Astrocyte (in vitro differentiated cells and primary cell): Measurements from ENCODE around the gene C1orf116.

Source experiments
- EZH2 ChIP-seq: IDR thresholded peaks from 2 replicates; pipeline ENCODE4 v1.6.1; 2012; ENCODE audit warnings: mild to moderate bottlenecking, low read length, inconsistent platforms; ENCODE audit not compliant: insufficient read depth
- TF ChIP-seq, protein P1 (sequence below): IDR thresholded peaks from 2 replicates; pipeline ENCODE4 v1.5.1; 2011; ENCODE audit warnings: low read depth, mild to moderate bottlenecking, inconsistent platforms, low read length, moderate library complexity; ENCODE audit not compliant: insufficient read depth

DNA sequence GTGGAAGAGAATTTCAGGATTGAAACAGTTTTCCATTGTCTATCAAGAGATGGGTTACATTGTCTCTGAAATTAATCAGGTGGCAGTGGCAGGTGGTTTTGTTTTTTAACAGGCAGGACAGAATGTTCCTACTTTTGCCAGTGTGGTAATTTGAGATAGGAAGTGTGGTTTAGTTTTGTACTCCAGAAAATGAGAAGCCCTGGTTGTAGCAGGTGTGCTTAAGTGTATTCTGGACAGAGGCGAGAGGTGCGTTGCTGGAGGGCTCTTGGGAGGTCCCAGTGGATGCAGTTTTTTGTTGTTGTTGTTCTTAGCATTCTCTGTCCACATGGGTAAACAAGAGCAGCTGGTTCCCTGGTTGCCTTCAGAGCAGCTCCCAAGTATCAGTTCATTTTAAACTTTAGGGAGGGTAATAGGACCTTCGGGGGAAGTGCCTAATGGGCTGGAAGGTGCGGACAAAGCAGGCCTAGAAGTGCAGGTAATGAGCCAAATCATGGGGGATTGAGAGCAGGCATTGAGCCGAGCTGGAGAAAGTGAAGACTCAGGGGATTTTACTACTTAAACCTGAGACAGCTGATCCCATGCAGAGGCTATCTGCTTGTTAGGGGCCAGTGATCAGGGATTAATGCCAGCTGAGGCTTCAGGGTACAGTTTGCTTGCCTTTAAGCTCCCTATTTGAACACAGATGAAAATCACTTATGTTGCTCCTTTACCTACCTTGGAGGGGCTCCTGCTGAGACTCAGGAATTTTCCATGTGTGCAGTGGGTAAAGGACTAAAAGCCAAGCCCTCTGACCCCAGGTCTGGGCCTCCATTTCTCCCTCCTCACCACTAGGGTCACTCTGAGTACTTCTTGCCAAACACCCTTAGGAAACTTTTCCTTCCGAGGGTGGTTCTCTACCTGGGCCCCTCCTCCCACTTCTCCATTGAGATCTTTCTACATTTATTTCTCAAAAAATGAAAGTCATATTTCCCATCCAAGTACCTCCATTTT, 26.6 kb upstream of the C1orf116 start:
- TF ChIP-seq, protein P1, sequence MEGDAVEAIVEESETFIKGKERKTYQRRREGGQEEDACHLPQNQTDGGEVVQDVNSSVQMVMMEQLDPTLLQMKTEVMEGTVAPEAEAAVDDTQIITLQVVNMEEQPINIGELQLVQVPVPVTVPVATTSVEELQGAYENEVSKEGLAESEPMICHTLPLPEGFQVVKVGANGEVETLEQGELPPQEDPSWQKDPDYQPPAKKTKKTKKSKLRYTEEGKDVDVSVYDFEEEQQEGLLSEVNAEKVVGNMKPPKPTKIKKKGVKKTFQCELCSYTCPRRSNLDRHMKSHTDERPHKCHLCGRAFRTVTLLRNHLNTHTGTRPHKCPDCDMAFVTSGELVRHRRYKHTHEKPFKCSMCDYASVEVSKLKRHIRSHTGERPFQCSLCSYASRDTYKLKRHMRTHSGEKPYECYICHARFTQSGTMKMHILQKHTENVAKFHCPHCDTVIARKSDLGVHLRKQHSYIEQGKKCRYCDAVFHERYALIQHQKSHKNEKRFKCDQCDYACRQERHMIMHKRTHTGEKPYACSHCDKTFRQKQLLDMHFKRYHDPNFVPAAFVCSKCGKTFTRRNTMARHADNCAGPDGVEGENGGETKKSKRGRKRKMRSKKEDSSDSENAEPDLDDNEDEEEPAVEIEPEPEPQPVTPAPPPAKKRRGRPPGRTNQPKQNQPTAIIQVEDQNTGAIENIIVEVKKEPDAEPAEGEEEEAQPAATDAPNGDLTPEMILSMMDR, result no peak
- TF ChIP-seq EZH2, result no peak
